A549 treated with CORT108297 at 1 μM for 4 hours (cell line): ENCODE measurements around the gene ZNF529. TPM values are rescaled to one million over a fixed set of nuclear protein-coding genes. Genes with fewer than 3 reads are reported as not detected.

ENCODE experiments used
- total RNA-seq: library from RNA; stranded (reverse); fragments of 200-300 nt; extraction: Qiagen RNA extraction; gene quantifications from 5 replicates; pipeline ENCODE4 v1.2.3, GENCODE V29; 2022

Gene ZNF529
- total RNA-seq: 2.5 to 3.0 TPM (median 2.6 TPM) in 5 replicates

DNA sequence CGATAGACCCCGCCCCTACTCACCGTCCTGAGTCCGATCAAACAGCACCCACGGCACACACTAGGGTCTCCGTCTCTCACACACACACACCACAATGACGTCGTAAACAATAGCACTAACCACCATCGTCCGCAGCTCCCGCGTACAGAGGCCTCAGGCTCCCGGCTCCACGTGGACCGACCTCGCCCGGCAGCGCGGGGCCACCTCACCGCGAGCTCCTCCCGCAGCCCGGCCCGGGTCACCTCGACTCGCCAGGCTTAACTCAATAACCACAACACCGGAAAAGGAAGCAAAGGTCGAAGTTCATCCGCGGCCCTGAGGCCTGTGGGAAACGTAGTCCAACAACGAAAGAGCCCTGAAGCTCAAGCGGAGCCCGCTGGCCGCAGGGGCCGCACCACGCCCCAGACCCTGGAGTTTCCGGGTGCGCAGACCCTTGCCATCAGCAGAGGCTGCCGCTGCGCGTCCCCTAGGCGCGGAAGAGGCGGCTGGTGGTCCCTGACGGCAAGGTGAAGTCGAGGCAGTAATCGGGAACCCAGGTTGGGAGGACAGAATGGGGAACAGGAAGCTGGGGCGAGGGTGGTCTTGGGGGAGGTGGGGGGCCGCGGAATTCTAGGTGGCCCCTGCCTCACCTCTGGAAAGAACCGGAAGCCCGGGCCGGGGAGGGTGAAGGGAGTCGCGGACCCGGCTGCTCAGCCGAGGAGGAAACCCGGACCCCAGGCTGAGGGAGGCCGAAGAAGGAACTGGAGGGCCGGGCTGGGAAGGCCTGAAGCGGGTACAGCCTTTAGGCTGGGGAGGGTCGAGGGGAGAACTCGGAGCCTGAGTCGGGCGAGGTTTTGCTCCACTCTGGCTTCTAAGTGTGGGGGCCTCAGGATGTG lies at the start of gene ZNF529:
Gene ZNF529 (minus strand): TSS at position 273 of the 875 bp plus-strand sequence. CDS start 946 bp downstream, outside the sequence.

DNA sequence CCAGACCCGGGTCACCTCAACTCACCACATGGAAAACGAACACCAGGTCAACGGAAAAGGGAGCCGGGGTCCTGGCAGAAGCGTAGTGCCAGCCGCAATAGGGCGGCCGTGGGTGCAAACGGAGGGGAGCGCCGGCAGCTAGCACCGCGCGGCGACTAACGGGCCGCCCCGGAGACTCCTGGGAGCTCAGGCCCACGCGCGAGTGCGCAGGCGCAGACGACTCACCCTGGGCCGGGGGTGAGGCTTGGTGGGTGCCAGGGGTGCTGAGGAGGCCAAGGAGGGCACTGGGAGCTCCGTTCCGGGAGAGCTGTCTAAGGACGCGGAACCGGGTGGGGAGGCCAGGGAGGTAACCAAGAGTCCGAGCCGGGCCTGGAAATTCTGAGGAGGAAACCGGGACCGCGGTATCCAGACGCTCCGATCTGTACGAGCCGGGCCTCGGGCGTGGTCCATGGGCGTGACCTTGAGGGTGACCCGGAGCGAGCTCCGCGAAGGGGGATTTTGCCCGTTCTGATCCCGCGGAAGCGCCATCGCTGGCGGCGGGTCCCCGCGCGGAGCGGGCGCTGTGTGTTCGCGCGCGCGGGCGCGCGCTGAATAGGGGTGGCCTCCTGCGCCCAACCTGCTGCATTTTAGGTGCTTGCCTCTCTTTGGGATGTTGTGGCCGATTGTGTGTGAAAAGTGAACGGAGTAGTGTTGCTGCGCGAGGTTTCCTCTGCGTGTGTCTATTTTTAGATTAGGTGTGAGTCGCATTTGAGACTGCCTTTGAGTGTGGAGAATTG lies 32.2 kb upstream of the ZNF529 start, which contains the start of gene ZNF382:
Gene ZNF382 (plus strand): TSS at position 213 of the 776 bp plus-strand sequence. CDS start 4,602 bp downstream, outside the sequence.

DNA sequence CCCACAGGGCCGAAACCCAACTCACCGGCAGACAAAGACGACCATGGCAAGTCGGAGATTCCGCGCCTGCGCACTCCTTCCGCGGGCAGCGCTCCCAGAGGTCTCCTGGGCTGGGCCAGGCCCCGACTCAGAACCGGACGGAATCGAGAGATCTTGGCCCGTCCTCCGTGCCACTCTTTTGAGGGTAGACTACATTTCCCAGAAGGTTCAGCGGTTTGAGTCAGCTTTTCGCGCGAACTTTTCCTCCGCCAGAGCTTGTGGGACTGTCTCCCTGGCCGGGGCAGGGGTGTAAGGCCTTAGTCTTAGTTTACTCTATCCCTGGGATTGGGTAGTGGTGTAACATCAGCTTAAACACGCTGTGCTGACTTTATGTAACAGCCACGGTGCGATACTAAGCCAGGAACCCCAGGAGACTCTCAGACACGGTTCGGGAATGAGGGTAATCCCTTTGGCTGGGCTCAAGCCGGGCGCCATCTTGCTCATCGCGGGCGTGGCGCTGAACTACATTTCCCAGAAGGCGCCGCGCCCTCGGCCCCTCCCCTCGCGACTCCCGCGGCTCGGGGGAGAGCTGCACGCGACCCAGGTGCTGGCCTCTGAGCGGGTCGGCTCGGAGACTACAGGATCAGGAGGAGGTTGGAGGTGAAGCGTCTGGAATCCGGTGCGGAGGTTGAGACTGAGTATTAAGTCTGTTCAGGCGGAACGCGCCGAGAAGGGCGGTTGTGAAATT lies 44.7 kb downstream of the ZNF529 start, which contains the start of gene ZNF260:
Gene ZNF260 (minus strand): TSS at position 78 of the 727 bp plus-strand sequence. CDS start 13,033 bp downstream, outside the sequence.

Other genes starting within 250 kb of the ZNF529 start
- 1.9 to 2.7 TPM (median 2.4 TPM) in 5 replicates for gene ZFP14, start 194.1 kb downstream of the ZNF529 start, total RNA-seq
- 1.8 to 2.4 TPM (median 1.9 TPM) in 5 replicates for gene ZFP82, start 154.6 kb downstream of the ZNF529 start, total RNA-seq
- gene ZNF566, start 83.7 kb downstream of the ZNF529 start, total RNA-seq: 7.4 to 9.7 TPM (median 8.6 TPM) in 5 replicates
- 6.0 to 12.6 TPM (median 7.0 TPM) in 5 replicates for gene ZNF260, start 45.0 kb downstream of the ZNF529 start, total RNA-seq
- 0.11 to 0.12 TPM in 2 of 5 replicates, not detected in the others for gene ZNF382, start 32.0 kb upstream of the ZNF529 start, total RNA-seq
- 5.2 to 9.6 TPM (median 7.7 TPM) in 5 replicates for gene ZNF461, start 93.5 kb upstream of the ZNF529 start, total RNA-seq
- 7.5 to 10.2 TPM (median 8.5 TPM) in 5 replicates for gene ZNF567, start 114.3 kb upstream of the ZNF529 start, total RNA-seq
- gene ZNF850, start 199.5 kb upstream of the ZNF529 start, total RNA-seq: 0.29 to 1.0 TPM (median 0.68 TPM) in 5 replicates